ENCODE data around the gene ERC2.

Gene ERC2

DNA sequence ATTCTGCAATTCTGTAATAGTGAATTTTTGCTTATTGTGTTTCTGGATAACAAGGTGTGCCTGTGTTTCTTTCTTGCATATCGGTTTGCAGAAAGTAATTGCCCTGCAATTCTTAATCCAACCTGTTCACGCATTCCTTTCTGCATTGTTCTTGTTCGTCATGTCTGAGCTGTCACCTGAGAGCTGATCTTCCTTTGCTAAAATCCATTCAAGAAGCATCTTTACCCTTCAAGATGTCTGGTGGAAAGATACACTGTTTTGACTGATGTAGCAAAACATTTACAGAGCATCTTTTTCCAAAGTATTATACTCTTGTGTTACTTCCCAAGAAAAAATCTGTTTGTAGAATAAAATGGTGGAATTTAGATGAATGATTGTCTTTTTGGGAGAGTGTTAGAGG is 822.1 kb downstream of the ERC2 start:
- no peak for DNase-seq (ENCODE audit: low read depth)

DNA sequence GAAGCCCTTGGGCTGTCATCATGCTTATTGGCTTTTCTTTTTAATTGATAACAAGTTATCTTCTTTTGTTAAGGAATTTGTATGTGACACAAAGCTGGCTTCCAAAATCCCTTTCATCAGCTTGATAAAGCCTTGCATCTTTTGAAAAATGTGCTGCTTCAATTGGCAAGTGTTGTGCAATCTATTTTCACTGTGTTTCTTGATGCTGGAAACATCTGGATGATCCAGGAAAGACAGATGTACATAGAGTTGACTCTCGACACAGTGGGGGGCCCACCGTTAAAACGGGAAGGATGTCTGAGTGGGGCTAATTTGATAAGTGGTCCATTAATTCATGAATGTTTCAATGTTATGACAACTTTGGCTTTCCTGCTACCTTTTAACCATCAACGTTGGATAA is 822.8 kb downstream of the ERC2 start:
- DNase-seq (ENCODE audit: low read depth): no peak

DNA sequence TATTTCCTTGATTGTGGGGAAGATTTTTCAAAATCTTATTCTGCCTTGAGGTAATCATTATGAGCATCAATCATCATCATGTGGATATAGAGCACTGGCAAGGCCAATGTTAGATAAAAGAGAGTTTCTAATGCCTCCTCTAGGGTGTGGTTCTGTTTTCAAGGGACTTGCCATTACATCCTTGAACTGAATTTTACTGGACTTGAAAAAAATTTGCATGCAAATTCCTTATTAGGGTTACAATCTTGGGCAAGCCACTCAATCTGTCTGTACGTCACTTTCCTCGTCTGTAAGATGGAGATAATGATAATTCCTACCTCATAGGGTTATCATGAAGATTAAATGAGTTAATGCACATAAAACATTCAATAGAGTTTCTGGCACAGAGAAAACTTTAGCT is 825.0 kb downstream of the ERC2 start:
- DNase-seq (ENCODE audit: low read depth): no peak

DNA sequence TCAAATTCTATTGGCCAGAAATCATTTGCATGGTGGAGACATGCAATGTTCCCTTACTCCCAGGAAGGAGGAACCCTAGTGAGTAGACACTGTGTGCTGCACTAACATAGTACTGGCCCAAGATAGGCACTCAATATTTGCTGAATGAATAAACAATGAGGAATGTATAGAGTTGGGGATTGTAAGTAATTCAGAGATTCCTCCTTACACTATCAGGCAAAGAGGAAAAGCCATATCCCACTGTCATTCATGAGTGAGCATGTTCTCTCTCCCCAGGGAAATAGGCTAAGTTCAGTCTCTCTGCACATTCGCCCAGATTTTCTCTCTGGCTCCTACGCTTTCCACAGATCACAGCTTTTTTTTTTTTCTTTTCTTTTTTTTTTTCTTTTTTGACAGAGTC is 826.3 kb downstream of the ERC2 start:
- no peak for DNase-seq (ENCODE audit: low read depth)

DNA sequence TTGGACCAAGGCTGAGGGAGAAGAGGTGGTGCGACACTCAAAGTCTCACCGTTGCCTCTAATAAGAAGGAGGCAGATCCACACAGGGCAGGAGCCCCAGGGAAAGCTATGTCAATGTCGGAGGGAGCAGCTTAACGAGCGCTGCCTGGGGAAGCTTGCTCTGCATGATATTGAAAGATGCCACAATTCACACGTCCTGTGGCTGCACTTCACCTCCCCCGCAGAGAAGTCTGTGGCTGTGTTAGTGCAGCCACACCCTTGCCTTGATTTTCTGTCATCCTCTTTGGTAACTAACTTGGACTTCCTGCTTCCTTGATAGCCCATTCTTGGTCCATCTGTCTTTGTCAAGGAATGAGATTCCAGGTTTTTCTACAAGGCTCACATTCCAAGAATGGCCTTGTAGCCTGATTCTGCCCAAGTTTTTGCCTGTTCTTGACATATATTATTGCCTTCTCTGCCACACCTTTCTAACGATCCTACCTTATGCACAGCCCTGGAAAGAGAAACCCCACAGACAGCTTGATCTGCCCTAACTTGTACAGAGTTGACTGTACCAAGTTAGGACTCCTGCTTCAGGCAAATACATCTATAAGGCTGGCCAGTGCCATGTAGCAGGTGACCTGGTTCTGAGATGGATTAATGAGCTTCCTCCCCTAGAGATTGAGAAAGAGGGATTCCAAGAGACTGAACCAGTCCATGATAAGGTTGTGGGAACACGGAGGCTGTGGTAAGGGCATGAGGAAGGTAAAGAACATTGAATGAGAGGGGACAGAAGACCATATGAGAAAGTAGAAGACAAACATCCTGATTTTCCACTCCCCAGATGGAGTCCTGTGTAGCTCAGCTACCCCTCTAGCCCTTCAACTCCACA is 828.1 kb downstream of the ERC2 start:
- no peak for DNase-seq (ENCODE audit: low read depth)

DNA sequence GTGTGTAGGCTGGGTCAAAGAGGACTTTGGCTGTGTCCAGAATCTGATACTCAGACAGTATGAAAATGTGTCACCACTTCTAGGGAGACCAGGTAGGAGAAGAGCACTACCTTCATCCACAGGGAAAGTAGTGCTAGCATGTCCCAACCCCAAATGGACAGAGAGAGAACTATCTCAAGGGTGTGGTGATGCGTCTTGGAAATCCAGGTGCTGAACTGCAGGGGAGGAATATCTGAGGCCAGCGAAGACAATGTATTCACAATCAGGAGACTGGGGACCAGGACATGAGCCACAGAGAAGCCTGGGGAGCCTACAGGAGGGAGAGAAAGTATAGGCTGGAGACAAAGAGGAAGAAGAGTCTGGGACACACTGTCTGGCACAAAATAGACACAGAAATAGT is 829.1 kb downstream of the ERC2 start:
- DNase-seq (ENCODE audit: low read depth): no peak

DNA sequence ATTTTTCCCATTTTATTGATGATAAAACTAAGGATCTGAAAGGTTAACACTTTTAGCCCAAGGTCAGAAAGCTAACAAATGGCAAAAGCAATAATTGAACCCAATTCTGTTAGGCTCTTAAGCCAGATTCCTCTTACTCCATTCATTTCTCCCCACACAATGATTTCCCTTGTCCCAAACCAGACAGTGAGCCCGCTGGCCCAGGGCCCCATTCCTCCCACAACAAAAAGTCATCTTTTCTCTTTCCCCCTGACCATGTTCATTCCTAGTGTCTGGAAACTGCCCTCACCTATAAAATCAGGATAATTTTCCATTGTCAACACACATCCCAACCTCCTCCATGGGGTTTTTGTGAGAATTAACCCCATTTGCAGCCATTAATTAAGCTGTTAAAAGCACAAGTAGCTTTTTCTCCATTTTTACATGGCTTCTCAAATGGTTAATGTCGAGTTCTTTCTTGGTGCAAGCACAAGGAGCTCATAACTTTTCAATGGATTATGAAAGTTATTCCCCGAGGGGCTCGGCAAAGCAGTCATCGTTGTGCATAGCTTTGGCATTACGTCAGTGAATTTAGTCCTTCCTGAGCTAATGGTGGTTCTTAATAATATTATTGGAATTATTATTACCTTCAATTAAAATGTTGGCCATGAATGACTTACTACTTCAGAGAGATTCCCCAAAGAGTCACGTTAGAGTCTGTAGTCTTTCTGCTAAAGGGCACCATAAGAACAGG is 830.2 kb downstream of the ERC2 start:
- DNase-seq (ENCODE audit: low read depth): no peak

DNA sequence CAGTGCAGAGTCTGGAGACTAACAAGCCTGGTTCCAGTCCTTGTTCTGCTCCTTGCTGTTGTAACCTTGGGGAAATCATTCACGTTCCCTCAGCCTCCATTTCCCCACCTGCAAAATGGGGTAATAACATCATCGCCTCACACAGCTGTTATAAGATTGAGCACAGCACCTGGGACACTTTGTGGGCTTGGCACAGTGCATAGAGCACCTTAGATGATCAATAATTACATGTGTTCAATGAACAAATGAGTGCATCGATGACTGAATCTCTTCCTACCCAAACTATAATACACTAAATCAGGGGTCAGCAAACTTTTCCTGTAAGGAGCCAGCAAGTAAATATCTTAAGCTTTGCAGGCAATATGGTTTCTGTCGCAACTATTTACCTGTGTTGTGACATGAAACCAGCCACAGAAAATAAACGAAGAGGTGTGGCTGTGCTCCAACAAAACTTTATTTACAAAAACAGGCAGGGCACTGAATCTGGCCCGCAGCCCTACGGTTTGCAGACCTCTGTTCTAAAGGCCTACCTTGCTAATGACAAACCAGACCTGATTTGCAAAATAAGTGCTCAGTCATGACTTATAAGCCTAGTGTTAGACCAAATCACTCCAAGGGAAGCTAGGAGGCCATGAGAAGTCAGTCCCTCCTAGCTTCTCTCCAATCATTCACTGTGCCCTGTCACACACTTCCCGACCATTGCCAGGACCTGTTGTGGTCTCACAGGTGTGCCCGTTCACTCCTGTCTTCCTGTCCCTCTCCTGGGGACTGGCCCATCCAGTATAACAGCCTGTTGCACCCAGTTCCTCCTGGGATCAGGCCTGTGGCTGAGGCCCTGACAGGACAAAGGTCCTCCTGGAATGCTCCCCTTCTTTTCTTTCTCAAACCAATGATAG is 831.7 kb downstream of the ERC2 start:
- DNase-seq (ENCODE audit: low read depth): no peak

DNA sequence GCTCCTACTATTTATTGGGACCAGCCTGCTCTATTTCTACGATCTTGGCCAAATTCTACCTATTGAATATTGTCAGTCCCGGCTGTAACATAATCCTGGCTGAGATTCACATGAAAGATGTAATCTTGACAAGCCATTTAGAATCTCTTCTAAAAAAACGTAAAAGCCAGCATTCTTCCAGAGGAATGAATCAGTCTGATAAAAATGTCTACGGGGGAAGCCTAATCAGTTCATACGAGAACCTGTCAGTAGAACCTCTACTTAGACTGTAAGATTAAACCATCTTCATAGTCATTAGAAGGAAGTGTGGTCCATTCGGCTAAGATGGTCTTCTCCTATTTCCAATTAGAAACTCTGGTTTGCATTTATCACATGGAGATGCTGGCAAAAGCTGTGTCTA is 833.9 kb downstream of the ERC2 start:
- no peak for DNase-seq (ENCODE audit: low read depth)

DNA sequence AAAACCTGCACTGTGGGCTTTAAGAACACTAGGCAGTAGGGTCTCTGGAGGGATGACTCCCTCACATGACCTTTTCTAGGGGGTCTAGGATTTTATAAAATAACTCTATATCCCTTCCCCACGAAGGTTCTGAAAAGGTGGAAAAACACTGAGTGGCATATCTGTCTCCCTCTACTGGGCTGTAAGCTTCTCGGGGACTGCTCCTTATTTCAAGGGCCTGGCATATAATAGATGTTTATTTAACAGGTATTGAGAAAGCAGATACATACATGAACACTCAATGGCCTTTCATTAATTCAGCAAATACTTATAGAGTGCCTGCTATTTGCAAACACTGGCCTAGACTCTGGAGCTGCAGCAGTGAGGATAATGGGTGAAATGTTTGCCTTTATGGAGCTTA is 834.9 kb downstream of the ERC2 start:
- DNase-seq (ENCODE audit: low read depth): no peak

DNA sequence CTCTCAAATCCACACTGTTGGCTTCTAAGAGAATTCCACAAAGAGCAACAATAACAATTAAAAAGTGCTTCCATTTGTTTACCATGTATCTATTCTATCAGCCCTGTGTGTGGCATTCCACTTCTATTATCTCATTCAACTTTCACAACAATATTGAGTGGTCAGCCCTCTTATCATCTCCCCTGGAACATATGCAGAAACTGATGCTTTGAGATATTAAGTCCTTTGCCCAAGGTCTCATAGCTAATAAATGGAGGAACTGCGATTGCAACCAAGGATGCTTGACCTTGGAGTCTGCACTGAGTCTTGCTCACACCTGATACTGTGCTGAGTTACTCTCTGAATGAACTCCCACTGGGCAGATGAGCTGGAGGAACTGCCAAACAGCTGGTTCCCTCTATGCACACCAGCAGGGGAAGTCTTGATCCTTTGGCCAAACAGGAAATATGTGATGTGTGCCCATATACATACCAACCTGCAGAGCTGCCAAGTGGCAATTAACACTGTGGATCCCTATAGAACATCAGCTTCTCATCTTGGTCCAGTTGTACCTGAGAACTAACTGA is 836.4 kb downstream of the ERC2 start:
- no peak for DNase-seq (ENCODE audit: low read depth)

DNA sequence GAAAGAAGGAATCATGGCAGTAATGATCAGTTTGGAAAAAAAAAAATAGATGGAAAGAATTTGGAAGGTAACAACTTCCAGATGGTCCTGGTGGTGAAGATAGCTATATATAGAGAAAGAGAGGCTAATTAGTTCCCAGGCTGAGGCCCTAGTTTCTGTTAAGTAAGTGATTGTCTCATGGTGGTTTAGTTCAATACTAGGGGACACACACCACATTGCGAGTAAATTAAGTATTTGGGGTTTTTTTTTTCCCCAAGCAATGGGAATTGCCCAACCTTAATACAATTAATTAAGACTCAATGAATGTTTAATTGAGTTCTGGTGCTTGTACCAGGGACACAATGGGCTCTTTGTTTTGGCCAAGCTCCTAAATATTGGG is 837.4 kb downstream of the ERC2 start:
- no peak for DNase-seq (ENCODE audit: low read depth)

DNA sequence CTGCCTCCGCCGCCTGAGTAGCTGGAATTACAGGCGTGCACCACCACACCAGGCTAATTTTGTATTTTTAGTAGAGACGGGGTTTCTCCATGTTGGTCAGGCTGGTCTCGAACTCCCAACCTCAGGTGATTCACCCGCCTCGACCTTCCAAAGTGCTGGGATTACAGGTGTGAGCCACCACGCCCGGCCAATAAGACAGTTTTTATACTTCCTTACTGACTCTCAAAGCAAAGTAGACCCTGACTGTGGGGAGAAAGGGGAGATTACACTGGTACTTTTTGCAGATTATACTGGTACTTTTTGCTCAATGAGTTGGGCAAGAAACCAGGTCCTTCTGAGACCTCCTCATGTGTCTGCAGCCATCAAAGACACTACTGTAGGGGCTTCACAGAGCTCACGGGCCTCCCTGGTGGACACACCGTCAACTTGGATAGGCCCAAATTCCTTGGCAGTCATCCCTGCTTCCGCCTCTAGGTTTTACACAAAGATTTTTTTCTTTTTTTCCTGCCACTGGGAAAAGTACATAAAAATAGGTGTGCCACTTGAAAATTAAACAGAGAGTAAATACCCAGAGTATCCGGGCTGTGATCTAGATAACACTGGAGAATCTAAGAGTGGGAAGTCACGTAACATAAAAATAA is 837.9 kb downstream of the ERC2 start:
- no peak for DNase-seq (ENCODE audit: low read depth)

DNA sequence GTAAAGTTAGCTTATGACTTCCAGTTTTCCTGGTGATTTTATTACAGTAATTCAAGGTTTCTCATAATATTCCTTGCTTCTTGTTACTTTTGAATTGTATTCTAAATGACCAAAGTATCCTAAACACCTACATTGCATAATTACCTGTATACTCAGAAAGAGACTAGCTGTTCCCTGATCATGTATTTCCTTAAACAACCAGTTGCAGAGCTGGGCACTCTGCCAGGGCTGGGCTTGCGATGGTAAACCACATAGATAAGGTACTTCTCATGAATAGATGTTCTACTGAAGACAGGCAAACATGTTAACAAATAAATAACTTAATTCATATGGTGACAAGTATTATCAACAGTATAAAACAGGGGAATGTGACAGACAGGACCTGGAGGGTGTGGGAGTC is 838.8 kb downstream of the ERC2 start:
- no peak for DNase-seq (ENCODE audit: low read depth)

DNA sequence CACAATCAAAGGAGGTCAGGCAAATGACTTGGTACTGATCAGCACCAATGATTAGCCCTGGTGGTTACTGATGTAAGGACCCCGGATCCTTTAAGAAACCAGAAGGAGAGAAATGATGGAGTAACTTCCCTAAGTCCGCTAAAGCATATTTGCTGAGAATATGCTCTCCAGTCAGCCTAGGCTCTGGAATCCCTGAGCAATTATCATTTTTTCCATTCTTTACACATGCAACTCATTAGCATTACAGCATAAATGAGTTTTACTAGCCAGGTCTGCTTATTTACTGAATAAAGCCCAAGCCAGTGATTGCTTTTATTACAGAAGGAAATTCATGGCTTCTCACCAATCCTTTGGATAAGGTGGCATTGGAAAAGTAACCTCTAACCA is 842.0 kb downstream of the ERC2 start:
- no peak for DNase-seq (ENCODE audit: low read depth)

DNA sequence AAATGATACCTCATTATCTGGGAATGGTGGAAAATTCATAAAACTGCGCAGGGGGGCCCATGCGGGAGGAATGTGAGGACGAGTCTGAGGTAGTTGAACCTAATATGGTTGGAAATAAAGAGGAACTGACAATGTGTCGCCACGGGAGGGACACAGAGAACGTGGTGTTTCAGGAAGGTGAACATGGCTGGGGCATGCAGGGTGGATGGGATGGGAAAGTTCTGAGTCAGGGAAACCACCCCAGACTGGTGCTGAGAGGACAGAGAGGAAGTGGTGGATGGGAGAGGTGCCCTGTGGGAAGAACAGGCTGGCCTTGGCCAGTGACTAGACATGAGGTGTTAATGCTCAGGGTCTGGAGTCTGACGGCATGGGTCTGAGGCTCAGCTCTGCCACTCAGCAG is 844.0 kb downstream of the ERC2 start:
- DNase-seq (ENCODE audit: low read depth): no peak

DNA sequence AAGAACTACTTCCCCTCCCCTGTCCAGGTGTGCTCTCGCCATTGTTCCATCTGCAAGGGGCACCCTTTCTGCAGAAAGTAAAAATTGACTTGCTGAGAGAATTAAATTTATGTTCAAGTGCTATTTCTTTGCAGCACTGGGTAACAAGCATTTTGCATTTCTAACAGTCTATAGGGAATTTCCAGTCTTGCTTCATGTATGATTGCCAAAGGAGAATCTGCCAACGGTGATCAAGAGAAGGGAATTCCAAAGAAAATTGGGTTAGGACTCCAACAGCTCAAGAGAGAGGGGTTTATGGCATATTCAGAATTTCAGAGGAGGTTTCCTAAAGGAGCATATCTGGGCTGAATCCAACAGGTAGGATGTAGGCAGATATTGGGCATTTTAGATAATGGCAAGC is 844.5 kb downstream of the ERC2 start:
- no peak for DNase-seq (ENCODE audit: low read depth)

DNA sequence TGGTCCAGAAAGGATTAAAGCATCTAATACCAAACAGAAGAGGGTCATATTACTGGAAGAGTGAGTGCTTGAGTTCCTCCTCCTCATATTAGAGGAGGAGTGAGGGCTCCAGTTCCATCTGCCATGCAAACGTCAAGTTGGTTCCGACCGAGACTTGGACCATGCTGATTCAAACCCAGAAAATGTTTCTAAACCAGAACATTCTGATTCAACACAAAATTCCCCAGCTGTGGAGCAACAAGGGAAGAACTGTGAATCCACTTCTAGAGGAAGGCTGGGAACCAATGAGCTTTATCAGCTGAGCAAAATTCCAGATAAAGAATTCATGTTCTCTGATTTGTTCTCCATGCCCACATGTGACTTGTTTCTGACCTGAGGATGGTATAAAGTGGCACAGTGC is 845.5 kb downstream of the ERC2 start:
- no peak for DNase-seq (ENCODE audit: low read depth)

DNA sequence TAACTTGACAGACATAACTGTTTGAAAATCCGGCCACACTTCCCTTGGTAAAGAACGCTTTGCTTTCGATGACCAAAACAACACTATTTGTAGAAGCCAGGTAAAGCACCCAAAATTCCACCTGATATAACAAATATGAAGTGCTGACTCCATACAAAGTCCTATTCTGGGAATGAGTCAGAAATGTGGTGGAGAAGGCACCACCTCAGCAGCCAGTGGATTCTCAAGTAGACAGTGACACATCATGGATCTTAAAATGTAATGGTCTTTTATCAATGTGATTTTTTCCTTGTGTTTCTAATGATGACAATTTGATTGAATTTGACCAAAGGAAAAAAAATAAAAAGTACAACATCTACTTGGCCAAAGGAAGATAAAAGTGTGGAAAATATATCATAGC is 846.2 kb downstream of the ERC2 start:
- no peak for DNase-seq (ENCODE audit: low read depth)

DNA sequence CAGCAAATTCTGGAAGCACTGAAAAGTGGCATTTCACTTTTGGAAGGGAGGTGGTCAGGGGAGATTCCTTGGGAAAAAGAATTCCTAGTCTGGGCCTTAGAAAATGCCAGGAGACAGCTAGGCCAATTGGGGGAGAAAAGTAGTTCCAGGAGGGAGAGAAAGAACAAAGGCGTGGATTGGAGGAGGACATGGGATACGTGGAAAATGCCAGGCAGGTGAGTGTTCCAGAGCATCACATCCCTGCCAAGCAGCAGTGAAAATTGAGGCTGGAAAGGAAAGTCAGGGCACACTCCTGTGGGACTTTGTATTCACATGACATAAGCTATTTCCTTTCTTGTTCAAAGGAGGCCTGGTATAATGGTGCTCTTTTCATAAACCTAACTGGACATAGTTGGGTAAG is 846.6 kb downstream of the ERC2 start:
- DNase-seq (ENCODE audit: low read depth): no peak

DNA sequence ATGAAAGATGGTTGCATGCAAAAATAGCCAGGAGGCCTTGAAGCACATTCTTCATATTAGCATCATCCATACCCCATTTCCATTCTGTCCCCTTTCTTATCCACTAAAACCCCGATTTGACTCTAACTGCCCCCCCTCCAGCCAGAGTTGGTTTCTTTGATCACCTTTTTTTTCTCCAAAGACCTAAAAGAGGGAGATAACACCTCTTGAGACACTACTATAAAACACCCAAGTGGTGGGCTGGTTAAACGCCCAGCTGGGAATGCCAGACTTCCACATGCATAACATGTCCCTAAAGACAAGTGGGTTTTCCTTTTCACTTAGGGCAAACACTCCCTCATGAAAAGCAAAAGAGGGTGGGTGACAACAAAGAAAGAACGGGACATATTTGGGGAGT is 847.2 kb downstream of the ERC2 start:
- DNase-seq (ENCODE audit: low read depth): no peak
